ENCODE data around the gene PAK1.

The PAK1 gene

DNA sequence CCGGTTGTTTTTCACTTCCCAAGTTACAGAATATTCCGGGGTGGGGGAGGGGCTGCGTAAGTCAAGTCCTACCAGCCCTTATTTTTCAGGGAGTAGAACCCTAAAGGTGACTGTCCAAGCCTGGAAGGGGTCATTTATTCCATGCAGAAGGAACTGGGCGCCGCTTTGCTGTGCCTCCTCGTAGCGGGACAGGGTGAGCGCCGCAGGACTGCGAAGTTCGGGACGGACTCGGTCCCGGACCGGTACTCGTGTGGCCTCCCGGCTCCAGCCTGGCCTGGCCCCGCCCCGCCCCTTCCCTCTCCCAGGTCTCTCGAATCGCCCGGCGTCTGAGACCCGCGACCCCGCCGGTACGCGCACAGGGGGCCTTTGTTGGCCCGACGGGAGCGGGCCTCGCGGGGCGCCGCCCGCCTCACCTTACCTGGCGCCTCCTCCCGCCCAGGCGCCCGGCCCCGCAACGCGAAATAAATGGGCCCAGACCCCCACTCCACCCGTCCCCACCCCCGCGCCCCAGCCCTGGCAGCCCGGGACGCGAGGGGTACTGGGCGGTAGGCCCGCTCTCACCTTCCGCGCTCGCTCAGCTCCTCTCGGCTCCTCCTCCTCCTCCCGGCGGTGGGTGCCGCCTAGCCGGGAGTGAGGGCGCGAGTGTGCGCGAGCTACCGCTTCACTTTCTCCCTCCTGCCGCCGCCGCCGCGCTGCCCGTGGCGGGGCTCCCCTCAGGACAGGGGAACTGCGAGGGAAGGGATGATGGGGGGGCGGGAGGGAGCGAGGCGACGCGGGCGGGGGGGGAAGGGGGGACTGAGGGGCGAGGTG, 698 bp downstream of the PAK1 start:
- DNase-seq (ENCODE audit: low read depth), result no peak

GRCh38 chr11:77471558-77472193, 2.2 kb downstream of the PAK1 start:
- DNase-seq (ENCODE audit: low read depth), result no peak

DNA sequence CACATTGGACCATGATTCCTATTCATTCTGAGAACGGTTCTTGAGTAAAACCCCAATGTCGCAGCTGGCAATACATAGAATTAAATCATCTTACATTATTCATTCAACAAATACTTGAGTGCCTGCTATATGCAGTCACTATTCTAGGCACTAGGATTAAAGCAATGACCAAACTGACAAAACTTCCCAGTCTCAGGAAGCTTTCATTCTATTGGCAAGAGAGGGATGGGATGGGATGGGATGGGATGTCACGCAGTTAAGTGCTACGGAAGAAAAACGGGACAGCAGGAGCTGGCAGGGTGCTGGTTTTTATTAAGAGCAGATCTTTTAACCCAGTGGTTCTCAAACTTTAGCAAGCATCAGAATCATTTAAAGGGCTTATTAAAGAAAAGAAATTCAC, 2.9 kb downstream of the PAK1 start:
- DNase-seq (ENCODE audit: low read depth), result no peak

GRCh38 chr11:77470504-77470903, 3.4 kb downstream of the PAK1 start:
- no peak for DNase-seq (ENCODE audit: low read depth)

DNA sequence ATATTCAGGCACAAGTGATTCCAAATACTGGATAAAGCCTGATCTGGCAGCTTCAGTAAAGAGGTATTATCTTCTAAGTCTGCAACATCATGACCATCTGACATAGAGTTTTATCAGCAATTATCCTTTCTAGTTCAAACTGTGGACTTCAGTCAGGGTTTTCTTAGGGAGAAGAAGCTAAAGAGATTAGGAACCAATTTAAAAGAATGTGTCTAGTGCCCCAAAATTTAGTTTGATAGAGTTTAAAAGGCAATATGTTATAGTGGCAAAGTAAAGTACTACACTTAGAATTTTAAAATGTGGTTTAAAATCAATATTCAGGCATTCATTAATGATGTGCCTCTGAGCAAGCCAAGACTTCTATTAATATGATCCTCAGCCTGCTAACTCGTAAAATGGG, 5.4 kb downstream of the PAK1 start:
- DNase-seq (ENCODE audit: low read depth), result no peak

GRCh38 chr11:77467993-77468392, 5.9 kb downstream of the PAK1 start:
- DNase-seq (ENCODE audit: low read depth), result peak; percentile 6

DNA sequence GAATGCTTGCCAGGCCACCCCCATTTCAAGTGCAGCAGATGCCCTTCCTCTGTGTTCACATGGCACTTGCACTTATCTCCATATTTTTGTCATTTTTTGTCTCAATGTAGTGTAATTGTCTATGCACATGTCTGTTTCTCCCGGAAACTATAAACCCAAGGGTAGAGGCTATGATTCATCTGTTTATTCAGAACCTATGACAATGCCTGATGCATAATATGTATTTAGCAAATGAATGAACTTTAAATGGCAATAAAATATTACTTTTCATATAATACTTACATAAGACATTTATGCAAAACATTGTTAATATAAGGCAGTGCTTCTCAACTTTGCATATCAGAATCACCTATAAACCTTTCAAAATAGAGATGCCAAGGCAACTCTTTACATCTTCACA, 6.7 kb downstream of the PAK1 start:
- no peak for DNase-seq (ENCODE audit: low read depth)

GRCh38 chr11:77457340-77457739, 16.6 kb downstream of the PAK1 start:
- DNase-seq (ENCODE audit: low read depth), result no peak

DNA sequence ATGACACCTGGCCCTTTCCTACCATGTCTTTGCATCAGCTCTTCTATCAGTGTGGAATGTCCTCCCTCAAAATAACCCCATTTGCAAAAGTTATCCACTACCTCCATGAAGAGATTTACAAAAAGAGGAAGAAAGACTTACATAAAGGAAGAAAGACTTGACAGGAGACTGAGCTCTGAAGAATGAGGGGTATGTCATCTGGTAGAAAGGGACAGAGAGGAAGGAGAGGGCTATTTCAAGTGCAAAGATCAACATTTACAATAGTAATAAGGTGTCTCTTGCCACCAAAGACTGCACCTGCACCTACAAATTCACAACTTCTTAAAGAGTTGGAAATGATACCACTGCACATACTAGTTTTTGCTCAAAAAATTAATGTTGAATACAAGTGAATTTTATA, 18.2 kb downstream of the PAK1 start:
- DNase-seq (ENCODE audit: low read depth), result no peak

DNA sequence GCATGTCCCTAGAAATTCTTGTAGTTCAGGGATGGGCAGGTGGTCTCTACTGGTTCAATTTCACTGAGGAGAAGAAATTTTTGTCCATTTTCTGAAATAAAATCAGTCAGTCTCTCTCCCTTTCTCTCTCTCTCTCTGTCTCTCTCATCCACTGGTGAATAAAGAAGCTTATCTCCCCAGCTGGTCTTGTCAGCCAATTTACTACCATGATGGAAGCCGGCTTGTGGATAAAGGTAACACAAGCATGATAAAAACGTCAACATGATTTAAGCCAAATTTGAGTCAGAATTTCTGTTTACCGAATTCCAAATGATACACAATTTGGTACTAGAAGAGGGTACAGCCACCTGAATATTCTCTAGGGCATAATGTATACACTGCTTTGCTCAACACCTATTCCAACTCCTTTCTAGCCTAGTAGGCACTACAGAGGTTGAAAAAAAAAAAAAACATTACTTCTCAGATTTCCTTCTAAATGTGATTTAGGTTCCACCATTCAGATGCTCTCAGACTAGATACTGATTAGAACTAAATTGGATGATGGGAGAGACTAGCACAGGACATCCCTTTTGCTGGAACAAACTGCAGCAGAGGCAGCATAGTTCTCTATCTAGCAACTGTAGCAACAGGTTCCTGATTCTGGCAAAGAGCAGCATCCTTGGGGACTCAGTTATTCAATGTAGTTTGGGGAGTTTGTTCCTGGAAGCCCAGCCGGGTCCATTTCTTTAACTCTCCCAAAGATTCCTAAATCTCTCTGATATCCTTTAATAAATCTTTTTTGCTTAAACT, 18.8 kb downstream of the PAK1 start:
- no peak for DNase-seq (ENCODE audit: low read depth)

DNA sequence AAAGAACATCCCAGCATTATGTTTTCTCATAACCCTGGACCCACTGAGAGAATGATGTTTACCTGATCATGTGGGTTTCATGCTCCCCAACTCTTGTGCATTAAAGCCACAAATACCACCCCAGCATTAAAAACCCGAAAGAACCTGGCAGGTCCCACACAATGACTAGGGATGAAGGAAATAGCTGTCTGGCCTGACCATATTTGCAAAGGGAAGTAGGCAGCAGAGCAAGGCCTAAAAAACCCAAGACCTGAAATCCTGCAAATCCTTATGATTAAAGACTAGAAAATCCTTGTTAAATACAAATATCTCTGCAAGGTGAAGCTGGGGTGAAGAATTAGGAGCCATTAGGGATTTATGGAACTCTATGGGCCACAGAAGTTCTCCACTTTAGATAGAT, 23.7 kb downstream of the PAK1 start:
- DNase-seq (ENCODE audit: low read depth), result no peak

DNA sequence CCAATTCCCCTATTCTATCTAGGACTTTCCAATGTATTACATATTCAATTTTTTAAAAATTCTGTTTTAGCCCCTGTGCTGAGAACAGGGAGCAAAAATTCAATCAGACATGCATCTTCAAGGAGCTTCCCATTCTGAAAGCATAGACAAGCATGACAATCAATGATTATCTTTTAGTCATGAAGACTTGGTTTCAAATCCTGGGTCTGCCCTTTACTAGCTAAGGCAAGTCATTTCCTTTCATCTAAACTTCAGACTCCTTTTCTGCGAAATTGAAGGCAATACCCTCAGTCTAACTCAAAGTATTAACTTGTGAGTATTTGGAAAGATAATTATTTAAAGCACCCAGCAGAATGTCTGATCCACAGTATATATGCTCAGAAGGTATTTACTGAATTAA, 24.1 kb downstream of the PAK1 start:
- no peak for DNase-seq (ENCODE audit: low read depth)

- DNase-seq (ENCODE audit: low read depth), result no peak
These were observed 24.8 kb downstream of the PAK1 start for GRCh38 chr11:77449060-77449521.

DNA sequence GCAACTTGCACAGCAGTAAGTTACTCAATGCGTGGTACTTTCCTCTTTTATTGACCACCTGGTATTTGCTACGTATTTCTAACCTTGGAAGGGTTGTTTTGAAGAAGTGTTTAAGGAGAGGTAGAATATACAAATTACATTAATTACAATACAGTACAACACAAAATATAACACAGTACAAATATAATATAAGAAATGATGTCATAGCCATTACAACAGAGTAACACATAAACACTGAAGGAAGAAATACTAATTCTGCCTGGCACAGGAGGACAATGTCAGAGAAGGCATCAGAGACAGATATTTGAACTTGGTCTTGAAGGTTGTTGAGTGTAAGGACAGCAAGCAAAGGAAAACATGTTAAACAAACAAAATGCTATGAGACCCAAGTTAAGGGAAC, 25.6 kb downstream of the PAK1 start:
- no peak for DNase-seq (ENCODE audit: low read depth)

DNA sequence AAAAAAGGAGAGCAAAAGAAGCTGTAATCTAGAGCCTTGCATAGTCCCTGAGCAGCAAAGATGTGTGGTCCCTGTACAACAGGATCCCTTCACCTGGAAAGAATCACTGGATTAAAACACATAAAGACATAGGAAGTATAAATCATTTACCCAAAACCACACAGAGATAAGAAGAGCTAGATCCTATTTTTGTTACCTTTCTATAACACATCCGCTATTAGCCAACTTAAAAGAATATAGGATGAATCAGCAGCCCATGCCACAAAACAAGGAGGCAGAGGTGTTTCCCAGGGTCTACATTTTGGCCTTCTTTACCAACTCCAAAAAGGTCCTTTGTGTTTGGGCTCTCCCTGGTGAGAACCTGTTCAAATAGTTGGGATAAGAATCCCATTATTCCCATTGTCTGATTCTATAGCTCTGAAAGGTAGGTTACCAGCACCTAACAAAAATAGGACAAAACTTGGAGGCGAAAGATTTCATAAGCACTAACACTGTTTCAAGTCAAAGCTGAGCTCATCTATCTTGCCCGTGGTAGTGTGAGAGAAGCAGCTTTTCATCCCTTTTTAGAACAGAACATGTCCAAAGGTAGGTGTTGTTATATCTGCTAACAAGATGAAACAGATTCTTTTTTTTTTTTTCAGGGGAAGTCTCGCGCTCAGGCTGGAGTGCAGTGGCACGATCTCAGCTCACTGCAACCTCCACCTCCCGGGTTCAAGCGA, 26.8 kb downstream of the PAK1 start:
- DNase-seq (ENCODE audit: low read depth), result no peak

- no peak for DNase-seq (ENCODE audit: low read depth)
These were observed 29.6 kb downstream of the PAK1 start for GRCh38 chr11:77444261-77444660.

DNA sequence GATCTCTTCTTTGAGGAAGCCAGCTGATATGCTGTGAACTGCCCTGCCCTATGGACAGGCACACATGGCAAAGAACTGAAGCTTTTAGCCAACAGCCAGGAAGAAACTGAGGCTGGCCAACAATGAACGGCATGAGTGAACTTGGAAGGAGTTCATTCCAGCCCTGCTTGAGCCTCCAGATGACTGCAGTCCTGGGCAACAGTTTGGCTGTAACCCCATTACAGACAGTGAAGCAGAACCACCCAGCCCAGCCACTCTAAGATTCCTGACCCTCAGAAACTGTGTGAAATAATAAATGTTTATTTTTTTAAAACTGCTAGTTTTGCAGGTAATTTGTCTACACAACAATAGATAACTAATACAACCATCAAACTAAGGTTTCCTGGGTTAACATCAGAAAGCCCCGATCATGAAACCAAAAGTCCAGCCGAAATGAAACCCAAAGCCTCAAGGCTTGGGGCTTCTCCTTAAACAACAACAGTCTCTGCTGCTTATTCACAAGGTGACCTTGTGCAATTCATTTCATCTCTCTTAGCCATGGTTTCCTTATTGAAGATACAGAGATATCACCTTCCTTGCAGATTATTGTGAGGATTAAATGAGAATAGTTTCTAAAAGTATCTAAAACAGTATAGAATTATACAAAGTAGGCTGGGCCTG, 31.4 kb downstream of the PAK1 start:
- no peak for DNase-seq (ENCODE audit: low read depth)

DNA sequence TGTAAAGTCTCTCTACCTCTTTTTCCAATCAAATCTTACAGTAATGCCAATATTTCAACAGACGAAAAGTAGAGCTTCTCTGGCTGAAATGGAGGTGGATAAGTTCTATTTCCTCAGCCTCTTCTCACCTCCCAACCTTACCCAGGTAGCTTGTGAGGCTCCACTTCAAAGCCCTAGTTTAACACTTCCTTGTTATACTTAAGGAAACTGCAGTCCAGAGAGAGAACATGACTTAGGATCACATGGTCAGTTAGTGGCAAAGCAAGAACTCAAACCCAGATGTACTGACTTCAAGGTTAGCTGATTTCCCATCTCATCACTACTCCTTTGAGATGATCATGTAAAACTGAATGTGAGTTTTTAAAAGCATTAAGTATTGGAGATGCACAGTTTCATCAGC, 32.5 kb downstream of the PAK1 start:
- no peak for DNase-seq (ENCODE audit: low read depth)

DNA sequence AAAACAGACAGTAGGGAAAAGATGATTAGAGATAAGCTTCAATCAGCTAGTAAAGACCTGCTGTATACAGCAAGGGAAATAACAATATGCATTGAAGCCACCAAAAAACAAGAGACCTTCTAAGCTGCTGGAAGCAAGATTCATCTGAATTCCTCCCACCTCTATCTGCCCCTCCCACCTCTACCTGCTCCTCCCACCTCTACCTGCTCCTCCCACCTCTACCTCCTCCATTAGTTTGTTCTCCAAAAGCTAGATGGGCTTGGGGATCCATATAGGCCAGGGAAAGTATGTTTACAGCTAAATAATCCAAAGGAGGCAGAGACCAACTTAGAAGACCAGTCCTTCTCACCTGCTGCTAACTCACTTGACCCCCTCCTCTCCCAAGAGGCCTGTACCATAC, 33.2 kb downstream of the PAK1 start:
- no peak for DNase-seq (ENCODE audit: low read depth)

- DNase-seq (ENCODE audit: low read depth), result no peak
These were observed 35.4 kb downstream of the PAK1 start for GRCh38 chr11:77438487-77438886.

DNA sequence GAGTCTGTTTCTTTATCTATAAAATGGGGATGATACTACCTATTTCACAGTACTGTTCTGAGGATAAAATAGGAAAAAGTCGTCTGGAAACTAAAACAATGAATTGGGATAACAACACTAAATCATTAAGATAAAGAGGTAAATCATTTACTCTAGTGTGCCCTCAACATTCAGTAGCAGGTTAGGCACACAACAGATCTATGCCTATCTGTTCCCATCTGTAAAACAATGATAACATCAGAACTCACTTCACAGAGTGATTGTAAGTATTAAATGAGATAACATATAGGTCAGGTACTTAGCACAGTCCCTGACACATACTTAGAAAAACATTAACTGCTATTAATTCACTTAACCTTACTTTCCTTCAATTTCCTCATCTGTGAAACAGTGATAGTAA, 36.9 kb downstream of the PAK1 start:
- no peak for DNase-seq (ENCODE audit: low read depth)

DNA sequence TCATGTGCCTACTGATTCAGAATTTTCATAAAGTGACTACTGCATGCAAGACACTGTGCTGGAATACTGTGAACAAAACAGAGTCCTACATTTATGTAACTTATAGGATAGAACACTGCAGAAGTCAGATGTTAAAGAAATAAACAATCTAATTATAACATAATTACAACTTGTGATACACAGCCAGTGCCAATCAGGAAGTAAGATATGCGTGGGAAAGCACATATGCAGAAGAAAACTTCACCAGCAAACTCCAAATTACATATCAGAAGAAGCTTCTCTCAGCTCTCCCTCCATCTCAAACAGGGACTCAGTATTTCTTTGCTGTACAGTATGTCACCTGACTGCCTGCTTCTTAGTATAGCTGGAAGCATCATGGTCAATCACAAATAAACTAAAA, 37.4 kb downstream of the PAK1 start:
- no peak for DNase-seq (ENCODE audit: low read depth)

Data from GM04504 (cell line).